Measurements from ENCODE around the gene MRNIP.

MRNIP gene

GRCh38 chr5:179880066-179880650 lies 21.5 kb upstream of the MRNIP start:
- no peak for DNase-seq (ENCODE audit: low read depth, low spot score)
- Histone ChIP-seq H3K4me1 (ENCODE audit: insufficient read depth, insufficient read length) (no peaks in the 10 kb centered on the region), H3K4me3 (ENCODE audit: insufficient read length, low read depth) (no peak overlapping the region), H3K9ac (ENCODE audit: insufficient read length, low read depth) (no peak overlapping the region), H3K9me3 (ENCODE audit: insufficient read depth, low read length) (peaks cover 27% of the 10 kb centered on the region), H3K36me3 (ENCODE audit: insufficient read depth, insufficient read length, low read length) (peaks cover 76% of the 10 kb centered on the region), H3K27me3 (ENCODE audit: insufficient read depth, insufficient read length) (no peaks in the 10 kb centered on the region)
- no peak for TF ChIP-seq YY1 (IDR thresholded peaks at IDR 0.05; ENCODE audit: insufficient read depth, insufficient read length)
- no peak for TF ChIP-seq SUZ12 (IDR thresholded peaks at IDR 0.05; ENCODE audit: extremely low read depth, insufficient read depth, insufficient read length)
- TF ChIP-seq ZNF274 (IDR thresholded peaks at IDR 0.05; ENCODE audit: low read depth, low read length): no peak

GRCh38 chr5:179879690-179880010 lies 21.0 kb upstream of the MRNIP start:
- TF ChIP-seq YY1 (IDR thresholded peaks at IDR 0.05; ENCODE audit: insufficient read depth, insufficient read length) (no peak), SUZ12 (IDR thresholded peaks at IDR 0.05; ENCODE audit: extremely low read depth, insufficient read depth, insufficient read length) (no peak), ZNF274 (IDR thresholded peaks at IDR 0.05; ENCODE audit: low read depth, low read length) (no peak)
- DNase-seq (ENCODE audit: low read depth, low spot score): no peak
- Histone ChIP-seq H3K36me3 (ENCODE audit: insufficient read depth, insufficient read length, low read length) (peaks cover 76% of the 10 kb centered on the region), H3K9me3 (ENCODE audit: insufficient read depth, low read length) (peaks cover 25% of the 10 kb centered on the region), H3K4me3 (ENCODE audit: insufficient read length, low read depth) (no peak overlapping the region), H3K4me1 (ENCODE audit: insufficient read depth, insufficient read length) (no peaks in the 10 kb centered on the region), H3K27me3 (ENCODE audit: insufficient read depth, insufficient read length) (no peaks in the 10 kb centered on the region), H3K9ac (ENCODE audit: insufficient read length, low read depth) (no peak overlapping the region)

GRCh38 chr5:179879003-179879689 lies 20.5 kb upstream of the MRNIP start:
- TF ChIP-seq SUZ12 (IDR thresholded peaks at IDR 0.05; ENCODE audit: extremely low read depth, insufficient read depth, insufficient read length) (no peak), YY1 (IDR thresholded peaks at IDR 0.05; ENCODE audit: insufficient read depth, insufficient read length) (no peak), ZNF274 (IDR thresholded peaks at IDR 0.05; ENCODE audit: low read depth, low read length) (no peak)
- no peak for DNase-seq (ENCODE audit: low read depth, low spot score)
- Histone ChIP-seq H3K36me3 (ENCODE audit: insufficient read depth, insufficient read length, low read length) (peaks cover 76% of the 10 kb centered on the region), H3K4me1 (ENCODE audit: insufficient read depth, insufficient read length) (no peaks in the 10 kb centered on the region), H3K4me3 (ENCODE audit: insufficient read length, low read depth) (no peak overlapping the region), H3K9me3 (ENCODE audit: insufficient read depth, low read length) (peaks cover 20% of the 10 kb centered on the region), H3K9ac (ENCODE audit: insufficient read length, low read depth) (no peak overlapping the region), H3K27me3 (ENCODE audit: insufficient read depth, insufficient read length) (no peaks in the 10 kb centered on the region)

DNA sequence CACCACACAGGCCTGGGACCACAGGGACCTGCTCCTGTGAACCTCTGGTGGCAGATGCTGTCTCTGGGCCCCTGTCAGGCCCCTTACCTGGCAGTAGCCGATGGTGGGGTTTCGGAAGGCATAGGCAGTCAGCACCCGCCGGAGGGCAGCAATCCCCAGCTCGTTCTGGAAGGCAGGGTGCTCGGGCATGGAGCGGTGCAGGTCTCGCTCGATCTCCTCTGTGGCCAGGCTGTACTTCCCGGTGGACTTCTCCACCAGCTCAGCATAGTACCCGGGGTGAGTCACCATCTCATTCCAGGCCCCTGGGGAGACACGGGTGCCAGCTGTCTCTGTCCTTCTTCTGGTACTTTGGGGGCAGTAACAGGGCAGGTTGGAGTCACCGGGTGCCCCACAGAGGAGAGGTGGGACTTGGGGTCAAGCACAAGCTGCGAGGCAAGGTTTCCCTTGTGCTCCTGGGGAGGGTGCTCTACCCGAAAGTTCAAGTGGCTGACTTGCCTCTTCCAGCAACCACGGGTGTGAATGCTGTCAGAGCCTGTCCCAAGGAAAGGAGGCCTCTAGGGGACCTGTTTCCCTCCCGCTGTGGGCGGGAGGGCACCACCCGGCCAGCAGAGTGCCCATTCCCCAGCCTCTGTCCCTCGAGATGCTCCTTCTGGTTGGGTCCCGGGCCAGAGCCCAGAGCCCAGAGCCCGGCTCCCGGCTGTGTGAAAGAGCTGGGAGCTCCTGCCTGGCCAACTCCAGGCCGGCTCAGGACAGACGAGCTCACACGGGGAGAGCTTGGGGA lies 19.8 kb upstream of the MRNIP start:
- Histone ChIP-seq H3K36me3 (ENCODE audit: insufficient read depth, insufficient read length, low read length) (peaks cover 76% of the 10 kb centered on the region), H3K27me3 (ENCODE audit: insufficient read depth, insufficient read length) (no peaks in the 10 kb centered on the region), H3K4me1 (ENCODE audit: insufficient read depth, insufficient read length) (no peaks in the 10 kb centered on the region), H3K9ac (ENCODE audit: insufficient read length, low read depth) (no peak overlapping the region), H3K4me3 (ENCODE audit: insufficient read length, low read depth) (no peak overlapping the region), H3K9me3 (ENCODE audit: insufficient read depth, low read length) (peaks cover 13% of the 10 kb centered on the region)
- no peak for TF ChIP-seq ZNF274 (IDR thresholded peaks at IDR 0.05; ENCODE audit: low read depth, low read length)
- no peak for TF ChIP-seq YY1 (IDR thresholded peaks at IDR 0.05; ENCODE audit: insufficient read depth, insufficient read length)
- no peak for TF ChIP-seq SUZ12 (IDR thresholded peaks at IDR 0.05; ENCODE audit: extremely low read depth, insufficient read depth, insufficient read length)
- DNase-seq (ENCODE audit: low read depth, low spot score): no peak

DNA sequence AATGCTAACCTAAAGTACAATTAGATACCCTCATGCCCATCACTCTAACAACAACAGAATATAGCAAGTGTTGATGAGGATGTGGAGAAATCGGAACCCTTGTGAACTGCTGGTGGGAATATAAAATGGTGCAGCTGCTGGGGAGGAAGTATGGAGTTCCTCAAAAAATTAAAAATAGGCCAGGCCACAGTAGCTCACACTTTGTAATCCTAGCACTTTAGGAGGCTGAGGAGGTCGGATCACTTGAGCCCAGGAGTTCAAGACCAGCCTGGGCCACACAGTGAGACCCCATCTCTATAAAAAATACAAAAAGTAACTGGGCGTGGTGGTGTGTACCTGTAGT lies 18.0 kb upstream of the MRNIP start:
- H3K9me3 ChIP-seq (ENCODE audit: insufficient read depth, low read length): no peaks in the 10 kb centered on the region
- no peaks in the 10 kb centered on the region for H3K4me1 ChIP-seq (ENCODE audit: insufficient read depth, insufficient read length)
- H3K27me3 ChIP-seq (ENCODE audit: insufficient read depth, insufficient read length): no peaks in the 10 kb centered on the region
- no peak overlapping the region for H3K9ac ChIP-seq (ENCODE audit: insufficient read length, low read depth)
- no peak for DNase-seq (ENCODE audit: low read depth, low spot score)
- peaks cover 81% of the 10 kb centered on the region for H3K36me3 ChIP-seq (ENCODE audit: insufficient read depth, insufficient read length, low read length)
- no peak overlapping the region for H3K4me3 ChIP-seq (ENCODE audit: insufficient read length, low read depth)
- no peak for TF ChIP-seq YY1 (IDR thresholded peaks at IDR 0.05; ENCODE audit: insufficient read depth, insufficient read length)
- no peak for TF ChIP-seq SUZ12 (IDR thresholded peaks at IDR 0.05; ENCODE audit: extremely low read depth, insufficient read depth, insufficient read length)
- TF ChIP-seq ZNF274 (IDR thresholded peaks at IDR 0.05; ENCODE audit: low read depth, low read length): no peak

GRCh38 chr5:179875741-179876609 lies 17.4 kb upstream of the MRNIP start:
- Histone ChIP-seq H3K36me3 (ENCODE audit: insufficient read depth, insufficient read length, low read length) (peaks cover 86% of the 10 kb centered on the region), H3K27me3 (ENCODE audit: insufficient read depth, insufficient read length) (no peaks in the 10 kb centered on the region), H3K9ac (ENCODE audit: insufficient read length, low read depth) (no peak overlapping the region), H3K4me3 (ENCODE audit: insufficient read length, low read depth) (no peak overlapping the region), H3K4me1 (ENCODE audit: insufficient read depth, insufficient read length) (no peaks in the 10 kb centered on the region), H3K9me3 (ENCODE audit: insufficient read depth, low read length) (no peaks in the 10 kb centered on the region)
- TF ChIP-seq SUZ12 (IDR thresholded peaks at IDR 0.05; ENCODE audit: extremely low read depth, insufficient read depth, insufficient read length) (no peak), YY1 (IDR thresholded peaks at IDR 0.05; ENCODE audit: insufficient read depth, insufficient read length) (no peak), ZNF274 (IDR thresholded peaks at IDR 0.05; ENCODE audit: low read depth, low read length) (no peak)
- DNase-seq (ENCODE audit: low read depth, low spot score): no peak
